ENCODE data around the gene ASCL2.

Gene ASCL2

DNA sequence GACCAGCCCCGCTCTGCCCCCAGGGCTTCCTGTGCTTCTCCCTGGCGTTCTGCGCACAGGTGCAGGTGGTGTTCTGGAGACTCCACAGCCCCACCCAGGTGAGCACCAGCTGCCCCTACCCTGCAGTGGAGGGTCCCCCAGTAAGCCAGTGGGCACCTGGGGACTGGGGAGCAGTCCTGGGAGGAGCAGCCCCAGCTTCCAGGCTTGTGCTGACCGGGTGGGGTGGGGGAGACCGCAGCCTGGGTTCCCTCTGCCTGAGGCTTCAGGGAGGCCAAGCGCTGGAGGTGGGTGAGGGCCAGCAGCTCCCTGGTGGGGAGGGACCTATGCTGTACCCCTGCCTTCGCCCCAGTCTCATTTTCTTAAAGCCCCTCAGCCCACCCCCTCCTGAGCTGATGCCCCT is 38.3 kb upstream of the ASCL2 start:
- DNase-seq (ENCODE audit: low spot score) = no peak

DNA sequence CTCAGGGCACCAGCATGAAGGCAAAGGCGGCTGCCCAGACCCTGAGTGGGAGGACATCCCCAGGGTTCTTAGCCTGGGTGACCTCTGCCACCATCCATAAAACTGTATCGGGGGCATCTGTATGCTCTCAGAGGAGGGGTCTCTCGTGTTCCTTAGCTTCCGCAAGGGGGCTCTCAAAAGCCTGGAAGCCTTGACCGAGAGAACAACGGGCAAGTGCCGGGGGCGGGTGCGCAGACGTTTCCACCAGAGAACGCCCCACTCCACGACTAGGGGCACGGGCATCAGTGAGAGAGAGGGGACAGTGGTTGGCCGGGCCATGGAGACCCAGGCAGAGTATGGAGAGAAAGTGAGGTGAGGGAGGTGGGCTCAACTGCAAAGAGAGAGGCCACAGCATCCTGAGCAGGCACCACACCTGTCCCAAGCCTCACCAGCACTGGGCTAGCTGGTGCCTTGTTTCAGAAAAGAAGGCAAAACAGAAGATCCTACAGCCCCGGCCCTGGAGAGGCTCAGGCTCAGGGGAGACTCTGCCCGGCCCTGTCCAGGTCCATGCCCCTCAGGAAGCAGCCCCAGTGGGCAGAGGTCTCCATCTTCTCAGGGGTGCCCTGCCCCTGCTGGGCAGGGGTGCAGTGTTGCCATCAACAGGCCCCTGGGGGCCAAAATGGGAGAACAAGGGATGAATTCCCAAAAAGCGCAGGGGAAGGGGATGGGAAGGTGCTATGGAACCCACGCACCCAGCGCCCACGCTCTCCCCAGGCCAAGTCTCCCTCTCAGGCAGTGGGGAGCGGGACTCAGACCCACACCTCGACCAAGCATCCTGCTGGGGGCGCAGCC is 37.3 kb upstream of the ASCL2 start:
- no peak for DNase-seq (ENCODE audit: low spot score)

DNA sequence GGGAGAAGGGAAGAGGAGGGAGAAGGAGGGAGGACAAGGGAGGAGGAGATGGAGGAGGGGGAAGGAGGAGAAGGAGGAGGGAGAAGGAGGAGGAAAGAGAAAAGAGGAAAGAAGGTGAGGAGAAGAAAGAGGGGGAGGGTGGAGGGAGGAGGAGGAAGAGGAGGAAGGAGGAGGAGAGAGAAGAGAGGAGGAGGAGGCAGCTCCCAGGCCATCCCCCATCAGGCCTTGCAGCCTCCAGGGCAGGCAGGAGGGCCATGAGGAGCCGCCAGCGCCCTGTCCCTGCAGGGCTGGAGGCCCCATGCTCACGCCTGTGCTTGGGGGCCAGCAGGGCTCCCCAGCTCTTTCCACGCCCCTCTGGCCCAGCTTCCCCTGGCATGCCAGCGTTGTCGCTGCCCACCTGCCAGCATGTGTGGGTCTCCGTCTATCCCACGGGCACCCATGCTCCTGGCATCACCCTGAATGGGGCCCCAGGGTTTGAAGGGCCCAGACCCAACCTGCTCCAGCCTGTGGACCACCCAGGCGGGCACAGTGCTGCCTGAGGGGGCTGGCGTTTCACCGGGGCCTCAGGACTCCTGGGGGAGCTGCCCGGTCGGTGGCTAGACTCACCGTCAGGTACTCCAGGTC is 36.6 kb upstream of the ASCL2 start:
- no peak for DNase-seq (ENCODE audit: low spot score)

DNA sequence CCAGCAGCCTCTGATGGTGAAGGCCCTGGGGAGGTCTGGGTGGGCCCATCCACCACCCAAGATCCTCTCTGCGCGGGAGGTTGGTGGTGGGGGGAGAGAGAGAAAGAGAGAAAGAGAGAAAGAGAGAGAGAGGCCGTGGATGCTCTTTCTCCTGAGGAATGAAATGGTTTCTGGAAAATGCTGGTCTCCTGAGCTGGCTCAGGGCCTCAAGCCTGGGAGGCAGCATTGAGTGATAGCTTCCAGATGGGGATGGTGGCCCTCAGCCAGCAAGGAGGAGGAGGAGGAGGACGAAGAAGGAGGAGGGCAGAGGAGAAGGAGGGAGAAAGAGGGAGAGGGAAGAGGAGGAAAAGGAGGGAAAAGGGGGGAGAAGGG is 36.0 kb upstream of the ASCL2 start:
- DNase-seq (ENCODE audit: low spot score) = no peak

DNA sequence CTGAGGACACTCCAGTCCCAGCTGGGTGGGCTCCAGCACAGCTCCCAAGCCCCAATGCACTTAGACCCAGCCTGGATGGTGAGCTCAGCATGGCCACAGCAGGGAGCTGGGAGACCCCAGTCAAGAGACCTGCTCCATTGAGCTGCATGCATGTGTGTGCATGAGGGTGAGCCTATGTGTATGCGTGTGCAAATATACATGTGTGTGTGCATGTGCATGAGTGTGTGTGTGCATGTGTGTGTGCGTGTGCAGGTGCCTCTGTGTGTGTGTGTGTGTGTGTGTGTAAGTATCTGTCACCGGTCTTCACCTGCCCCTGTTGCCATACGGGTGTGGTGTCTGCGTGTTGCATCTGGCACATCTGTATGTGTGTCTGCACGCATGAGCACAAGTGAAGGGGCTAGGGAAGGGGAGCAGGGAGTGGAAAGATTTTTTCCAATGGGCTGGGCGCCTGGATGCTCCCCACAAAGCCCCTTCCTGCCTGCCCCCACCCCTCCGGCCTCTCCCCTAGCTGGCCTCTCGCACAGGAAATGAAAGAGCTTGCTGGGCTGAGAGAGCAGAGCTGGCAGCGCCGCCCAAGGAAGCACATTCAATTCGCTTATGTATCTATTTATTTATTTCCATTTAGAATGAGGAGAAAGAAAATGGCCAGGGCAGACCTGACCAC is 35.5 kb upstream of the ASCL2 start:
- DNase-seq (ENCODE audit: low spot score) = no peak

DNA sequence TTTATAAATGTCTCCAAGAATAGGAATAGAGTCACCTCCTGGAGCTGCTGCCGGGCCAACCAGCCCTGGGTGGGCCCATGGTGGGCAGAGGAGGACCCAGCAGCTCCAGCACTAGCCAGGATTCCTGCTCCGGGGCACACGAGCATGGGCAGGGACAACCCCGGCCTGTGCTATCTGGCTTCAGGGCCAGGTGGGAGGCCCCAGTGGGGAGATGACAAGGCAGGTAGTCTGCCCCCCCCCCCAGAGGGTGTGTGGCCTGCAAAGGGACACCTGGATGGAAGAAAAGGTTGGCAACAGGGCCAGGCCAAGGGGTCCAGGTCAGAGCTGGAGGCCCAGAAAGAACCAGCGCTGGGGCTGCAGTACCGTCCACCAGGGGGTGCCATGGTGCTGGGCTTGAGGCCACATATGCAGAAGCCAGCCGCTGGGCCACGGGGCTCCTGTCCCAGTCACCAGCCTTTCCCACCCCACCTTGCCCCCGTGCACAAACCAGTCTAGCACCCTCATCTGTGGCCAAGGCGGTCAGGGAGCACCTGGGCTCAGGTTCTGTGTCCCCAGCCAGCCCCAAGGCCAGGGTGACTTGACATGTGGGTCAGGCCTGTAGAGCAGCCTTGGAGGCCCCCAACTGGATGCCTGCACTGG is 34.9 kb upstream of the ASCL2 start:
- peak; percentile 48 for DNase-seq (ENCODE audit: low spot score)

DNA sequence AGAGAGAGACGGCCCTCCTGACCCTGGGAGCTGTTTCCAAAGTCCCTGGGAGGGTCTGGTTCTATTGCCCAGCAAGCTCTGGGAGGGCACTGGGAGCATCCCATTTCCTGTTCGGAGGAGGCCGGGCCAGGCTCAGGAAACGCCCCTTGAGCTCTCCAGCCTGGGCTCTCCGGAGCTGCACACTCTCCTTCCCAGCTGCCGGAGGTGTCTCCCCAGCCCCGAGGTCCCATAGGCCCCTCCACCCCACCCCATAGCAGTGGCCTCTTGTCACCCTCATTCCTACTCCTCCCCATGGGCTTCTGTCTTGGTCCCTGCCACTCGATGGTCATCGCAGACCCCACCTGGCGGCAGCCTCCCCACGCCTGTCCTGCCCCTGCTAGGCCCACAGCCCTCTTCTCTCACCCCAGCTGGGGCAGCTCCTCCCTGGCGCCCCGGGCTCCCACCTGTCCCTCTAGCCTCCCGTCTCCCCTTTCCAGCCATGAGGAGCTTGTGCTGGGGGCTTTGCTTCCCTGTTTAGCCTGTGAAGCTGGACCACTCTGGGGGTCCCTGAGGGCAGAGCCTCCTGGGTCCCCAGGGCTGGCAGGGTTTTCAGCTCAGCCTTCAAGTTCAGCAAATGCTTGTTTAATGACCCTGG is 34.2 kb upstream of the ASCL2 start:
- no peak for DNase-seq (ENCODE audit: low spot score)

DNA sequence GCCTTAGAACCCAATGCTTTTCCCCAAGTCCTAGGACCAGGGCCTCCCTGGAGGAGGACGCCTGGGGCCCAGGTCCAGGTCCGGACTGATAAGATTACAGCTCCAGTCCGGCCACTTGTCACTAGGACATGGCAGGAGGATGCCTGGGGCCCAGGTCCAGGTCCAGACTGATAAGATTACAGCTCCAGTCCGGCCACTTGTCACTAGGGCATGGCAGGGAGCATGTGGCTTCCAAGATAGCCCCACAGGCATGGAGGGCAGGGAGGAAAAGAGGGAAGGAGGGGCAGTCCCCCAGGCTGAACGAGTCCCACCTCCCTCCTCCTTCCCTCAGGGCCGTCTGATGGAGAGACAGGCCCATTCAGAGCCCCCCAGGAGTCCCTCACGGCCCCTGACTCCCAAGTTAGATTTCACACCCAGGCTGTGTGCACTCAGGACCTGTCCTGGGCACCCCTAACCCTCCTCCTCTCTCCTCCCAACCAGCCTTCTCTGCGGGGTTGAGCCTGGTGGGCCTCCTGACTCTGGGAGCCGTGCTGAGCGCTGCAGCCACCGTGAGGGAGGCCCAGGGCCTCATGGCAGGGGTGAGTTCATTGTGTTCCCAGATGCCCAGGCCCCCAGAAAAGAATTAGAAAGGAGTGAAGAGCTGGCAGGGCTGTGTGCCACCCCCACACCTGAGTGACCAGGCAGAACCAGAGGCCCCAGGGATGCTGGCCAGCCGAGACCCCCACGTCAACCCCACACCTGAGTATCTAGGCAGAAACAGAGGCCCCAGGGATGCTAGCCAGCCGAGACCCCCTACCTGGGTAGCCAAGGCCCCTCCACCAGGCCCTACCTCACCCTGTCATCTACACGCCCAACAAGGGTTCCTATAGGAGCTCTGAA is 33.5 kb upstream of the ASCL2 start:
- DNase-seq (ENCODE audit: low spot score) = no peak

DNA sequence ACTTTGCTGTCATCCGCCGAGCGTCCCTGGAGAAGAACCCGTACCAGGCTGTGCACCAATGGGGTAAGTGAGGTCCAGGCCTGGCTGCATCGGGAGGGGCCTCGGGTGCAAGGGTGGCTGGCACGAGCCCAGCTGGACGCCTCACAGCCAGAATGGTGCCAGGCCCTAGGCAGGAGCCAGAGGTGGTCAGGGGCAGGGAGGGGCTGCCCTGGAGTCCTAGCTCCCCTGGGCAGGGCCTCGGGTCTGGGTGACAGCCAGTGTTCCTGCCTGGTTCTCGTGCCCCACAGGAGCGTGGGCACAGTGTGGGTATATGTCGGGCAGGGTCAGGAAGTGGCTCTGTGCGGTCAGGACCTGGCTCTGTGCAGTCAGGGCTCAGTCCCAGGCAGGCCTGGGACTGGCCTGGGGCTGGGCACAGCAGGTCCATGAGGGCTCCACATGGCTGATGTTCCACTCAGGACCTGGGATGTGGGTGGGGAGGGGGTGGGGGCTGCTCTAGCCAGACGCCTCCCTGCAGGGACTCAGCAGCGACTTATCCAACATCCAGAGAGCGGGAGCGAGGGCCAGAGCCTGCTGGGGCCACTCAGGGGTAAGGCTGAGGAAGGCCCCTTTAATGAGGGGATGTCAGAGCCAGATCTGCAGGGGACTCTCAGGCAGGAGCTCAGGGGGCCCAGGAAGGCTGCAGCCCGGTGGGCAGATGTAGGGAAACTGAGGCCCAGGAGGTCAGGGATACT is 32.7 kb upstream of the ASCL2 start:
- no peak for DNase-seq (ENCODE audit: low spot score)

DNA sequence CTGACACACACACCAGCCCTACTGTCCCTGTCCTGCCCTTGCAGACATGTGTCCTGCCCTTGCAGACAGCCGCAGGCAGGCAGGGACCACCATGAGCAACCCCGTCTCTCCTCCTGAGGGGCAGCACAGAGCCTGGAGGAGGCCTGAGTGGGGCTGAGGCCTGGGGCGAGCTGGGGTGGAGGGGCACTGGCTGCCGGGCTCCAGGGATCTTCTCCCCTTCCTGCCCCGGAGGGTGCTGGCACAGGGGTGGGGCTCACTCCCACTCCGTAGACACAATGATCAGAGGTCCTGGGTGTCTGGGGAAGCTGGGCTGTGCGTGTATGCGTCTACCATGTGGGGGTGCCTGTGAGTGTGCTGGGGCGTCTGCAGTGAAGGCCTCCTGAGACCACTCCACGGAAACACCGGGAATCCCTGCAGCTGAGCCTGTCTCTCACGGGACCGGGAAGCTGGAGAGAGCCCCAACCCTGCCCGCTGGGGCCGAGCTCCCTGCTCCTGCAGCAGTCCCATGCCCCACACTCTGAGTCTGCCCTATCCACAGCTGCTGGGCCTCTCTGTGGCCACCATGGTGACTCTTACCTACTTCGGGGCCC is 32.0 kb upstream of the ASCL2 start:
- DNase-seq (ENCODE audit: low spot score) = no peak

DNA sequence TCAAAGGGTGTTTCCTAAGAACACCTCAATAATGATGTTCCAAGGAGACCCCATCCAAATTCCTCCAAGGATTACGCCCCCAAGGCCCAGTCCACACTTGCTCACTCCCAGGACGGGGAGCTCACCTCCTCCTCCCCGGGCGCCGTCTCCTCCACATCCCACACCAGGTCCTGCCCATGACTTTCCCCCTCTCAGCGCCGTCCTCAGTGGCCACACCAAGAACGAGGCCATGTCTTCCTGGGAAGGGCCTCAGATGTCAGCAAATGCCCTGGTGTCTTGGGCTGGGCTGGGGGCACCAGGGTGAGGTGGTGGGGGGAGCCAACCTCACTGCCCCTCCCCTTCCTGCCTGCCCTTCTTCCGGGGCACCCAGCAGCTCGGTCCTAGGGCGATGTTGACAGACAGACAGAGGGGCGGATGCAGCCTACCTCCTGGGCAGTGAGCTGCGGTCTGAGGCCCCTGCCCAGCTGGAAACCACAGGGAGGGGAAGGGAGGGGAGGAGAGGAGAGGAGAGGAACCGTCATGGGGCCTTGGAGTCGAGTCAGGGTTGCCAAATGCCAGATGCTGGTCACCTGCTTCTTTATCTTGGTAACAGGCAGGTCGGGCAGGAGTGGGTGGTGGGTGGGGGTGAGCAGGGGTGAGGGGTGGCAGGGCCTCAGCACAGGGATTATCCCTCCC is 31.4 kb upstream of the ASCL2 start, which contains the start of the genes C11orf21 and TSPAN32:
Gene C11orf21, minus strand, starts transcription at position 288 of the 675 bp plus-strand sequence. Its CDS starts 110 bp downstream, at position 178.
Gene TSPAN32, plus strand, starts transcription at position 383 of the 675 bp plus-strand sequence. Its CDS starts 137 bp downstream, at position 520.
- DNase-seq (ENCODE audit: low spot score) = peak; percentile 57

DNA sequence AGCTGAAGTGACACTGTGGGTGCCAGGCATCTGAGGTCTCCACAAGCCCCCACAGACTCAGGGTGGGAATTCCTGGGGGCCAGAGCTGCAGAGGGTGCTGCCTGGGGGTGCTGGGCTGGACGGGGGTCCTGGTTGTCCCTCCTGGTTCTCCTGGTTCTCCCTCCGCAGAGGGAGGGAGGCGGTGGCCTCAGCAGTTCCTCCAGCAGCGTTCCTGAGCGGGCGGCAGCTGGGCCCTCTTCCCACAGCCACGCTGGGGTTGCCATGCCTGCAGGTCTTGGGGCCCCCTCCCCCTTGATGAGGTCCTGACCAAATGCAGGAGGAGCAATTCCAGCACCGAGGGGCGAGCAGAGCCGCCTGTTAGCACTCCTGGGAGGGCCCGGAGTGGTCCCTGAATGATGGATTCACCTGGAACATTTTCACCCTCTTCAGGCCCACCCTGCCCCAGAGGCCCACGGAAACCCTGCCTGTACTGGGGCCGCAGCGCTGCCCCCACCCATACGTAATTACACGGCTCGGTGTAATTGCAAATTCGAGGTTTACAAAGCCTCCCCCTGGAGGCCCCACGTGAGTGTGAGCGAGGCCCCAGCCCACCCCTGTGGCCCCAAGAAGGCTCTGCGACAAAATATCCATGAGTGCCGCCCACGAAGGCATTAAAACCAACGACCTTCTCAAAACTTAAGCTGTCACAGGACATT is 30.7 kb upstream of the ASCL2 start:
- no peak for DNase-seq (ENCODE audit: low spot score)

DNA sequence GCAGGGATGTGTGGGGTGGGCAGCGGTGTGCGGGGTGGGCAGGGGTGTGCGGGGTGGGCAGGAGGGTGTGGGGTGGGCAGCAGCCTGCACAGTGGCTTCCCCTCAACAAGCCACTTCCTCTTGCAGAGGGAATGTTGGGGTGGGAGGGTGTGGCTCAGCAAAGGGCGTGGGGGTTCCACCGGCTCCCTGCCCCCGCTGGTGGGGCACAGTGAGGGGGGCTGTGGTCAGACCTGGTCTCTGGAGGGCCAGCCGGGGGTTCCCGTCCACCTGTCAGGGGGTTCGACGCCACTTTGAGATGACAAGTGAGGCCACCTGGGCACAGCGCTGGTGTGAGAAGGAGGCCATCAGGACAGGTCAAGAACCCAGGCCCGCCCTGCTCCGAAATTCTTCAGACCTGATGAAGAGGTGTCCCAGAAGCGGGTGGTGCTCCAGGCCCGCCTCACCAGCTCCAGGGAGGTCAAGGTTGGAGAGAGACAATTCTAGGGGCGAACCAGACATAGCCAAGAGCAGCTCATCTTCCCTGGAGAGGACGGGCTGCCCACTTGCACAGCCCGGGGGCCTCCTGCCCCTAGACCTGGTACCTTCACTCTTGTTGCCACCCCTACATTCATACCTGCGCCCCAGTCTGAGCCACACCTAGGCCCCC is 30.0 kb upstream of the ASCL2 start:
- DNase-seq (ENCODE audit: low spot score) = no peak

DNA sequence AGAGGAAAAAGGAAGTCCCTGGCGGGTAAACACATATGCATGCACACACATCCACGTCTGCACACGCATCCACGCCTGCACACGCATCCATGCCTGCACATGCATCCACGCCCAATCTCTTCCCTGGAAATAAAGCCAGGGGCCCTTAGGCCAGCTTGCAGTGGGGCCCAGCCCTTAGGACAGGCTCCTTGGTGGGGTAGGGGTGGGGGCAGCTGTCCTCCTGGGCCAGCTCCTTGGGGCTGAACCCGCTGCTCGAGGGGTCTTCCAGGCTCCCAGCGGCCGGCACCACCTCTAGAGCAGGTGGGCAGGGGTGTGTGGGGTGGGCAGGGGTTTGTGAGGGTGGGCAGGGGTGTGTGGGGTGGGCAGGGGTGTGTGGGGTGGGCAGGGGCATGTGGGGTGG is 29.4 kb upstream of the ASCL2 start:
- DNase-seq (ENCODE audit: low spot score) = no peak

DNA sequence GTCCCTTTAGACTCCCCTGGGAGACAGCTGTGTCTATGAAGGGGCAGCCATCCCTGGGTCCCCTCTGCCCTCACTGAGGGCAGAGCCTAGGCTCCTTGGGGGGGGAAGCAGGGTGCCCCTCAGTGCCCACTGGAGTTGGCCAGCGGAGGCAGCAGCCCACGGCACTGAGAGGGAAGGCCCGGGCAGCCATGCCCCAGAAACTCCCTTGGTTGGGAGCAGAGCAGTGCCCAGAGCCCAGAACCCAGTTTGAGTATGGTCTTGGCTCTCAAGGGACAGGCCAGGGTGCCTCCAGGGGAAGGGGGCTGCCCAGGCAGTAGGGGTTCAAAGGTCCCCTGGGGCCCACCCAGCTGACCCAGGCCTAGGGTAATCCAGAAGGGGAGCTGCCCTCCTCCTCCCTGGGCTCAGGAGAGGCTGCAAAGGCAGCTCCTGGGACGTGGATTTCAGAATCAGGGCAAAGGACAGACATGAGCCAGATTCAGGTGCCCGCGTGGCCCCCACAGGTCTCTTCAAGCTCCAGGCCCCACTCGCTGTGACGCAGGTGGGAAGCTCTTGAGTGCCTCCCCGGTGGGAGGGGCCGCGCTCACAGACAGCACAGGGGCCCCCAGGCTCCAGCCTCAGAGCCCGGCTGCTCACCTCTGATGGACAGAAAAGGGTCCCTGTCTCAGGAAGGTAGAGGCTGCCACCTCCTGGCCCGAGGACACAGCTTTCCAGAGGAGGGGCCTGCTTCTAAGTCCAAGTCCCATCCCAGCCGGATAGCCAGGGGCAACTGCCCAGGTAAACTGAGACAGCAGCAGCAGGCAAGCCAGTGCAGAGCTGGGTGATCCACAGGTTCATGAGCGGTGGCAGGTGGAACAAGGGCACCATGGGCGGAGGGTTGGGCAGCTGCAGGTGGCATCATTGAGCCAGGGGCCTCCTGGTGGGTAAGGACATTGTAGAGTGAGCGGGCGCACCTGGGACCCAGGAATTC is 28.7 kb upstream of the ASCL2 start:
- peak; percentile 66 for DNase-seq (ENCODE audit: low spot score)

DNA sequence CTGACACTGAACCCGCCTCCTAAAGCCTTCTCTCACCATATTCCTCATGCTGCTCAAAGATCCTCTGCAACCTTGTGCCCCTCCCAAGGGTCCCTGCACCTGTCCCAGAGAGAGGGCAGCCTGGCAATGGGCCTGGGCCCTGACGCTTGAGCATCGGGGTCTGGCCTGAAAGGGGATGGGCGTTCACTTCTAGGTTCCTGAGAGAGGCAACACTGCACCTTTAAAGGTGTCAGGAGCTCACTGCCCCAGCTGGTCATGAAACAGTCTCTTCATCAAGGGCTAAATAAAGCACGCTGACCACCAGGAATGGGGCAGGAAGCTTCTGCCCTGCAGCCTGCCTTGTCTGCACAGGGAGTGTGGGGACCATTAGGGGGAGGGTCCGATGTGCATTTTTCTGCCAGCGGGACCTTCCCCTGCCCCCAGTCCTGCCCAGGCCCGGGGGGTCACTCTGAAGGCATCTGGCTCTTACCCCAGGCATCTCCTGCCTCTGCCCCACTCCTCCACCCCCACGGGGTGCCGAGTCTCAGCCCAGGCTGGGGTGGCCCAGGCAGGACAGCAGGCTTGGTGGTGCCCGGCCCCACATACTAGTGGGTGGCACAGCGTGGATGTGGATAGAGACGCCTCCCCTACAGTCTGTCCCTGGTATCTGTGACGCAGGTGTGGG is 27.9 kb upstream of the ASCL2 start:
- DNase-seq (ENCODE audit: low spot score) = no peak

All from SW480 (cell line).